NCI-H128 (cell line): ENCODE data around the gene TMIE.

Experiments used
- DNase-seq: peaks from one replicate; lab custom pipeline; 2025; ENCODE audit not compliant: unreplicated experiment; lab: John Stamatoyannopoulos, UW

TMIE gene

GRCh38 chr3:46669191-46669999, 31.8 kb upstream of the TMIE start:
- no peak for DNase-seq

GRCh38 chr3:46670000-46670890, 30.9 kb upstream of the TMIE start:
- no peak for DNase-seq

- DNase-seq, result no peak
Measured at GRCh38 chr3:46670891-46671427, 30.2 kb upstream of the TMIE start.

GRCh38 chr3:46671541-46672348, 29.4 kb upstream of the TMIE start:
- no peak for DNase-seq

GRCh38 chr3:46672349-46672695, 28.9 kb upstream of the TMIE start:
- DNase-seq, result no peak

- no peak for DNase-seq
Measured at GRCh38 chr3:46673151-46674030, 27.8 kb upstream of the TMIE start.

- no peak for DNase-seq
Measured at GRCh38 chr3:46674031-46674845, 27.0 kb upstream of the TMIE start.

GRCh38 chr3:46675426-46675825, 25.8 kb upstream of the TMIE start:
- no peak for DNase-seq

- DNase-seq, result no peak
Measured at GRCh38 chr3:46675843-46676567, 25.2 kb upstream of the TMIE start.

GRCh38 chr3:46676601-46677410, 24.4 kb upstream of the TMIE start:
- no peak for DNase-seq

- no peak for DNase-seq
Measured at GRCh38 chr3:46677411-46677726, 23.8 kb upstream of the TMIE start.

- DNase-seq, result no peak
Measured at GRCh38 chr3:46678280-46678679, 22.9 kb upstream of the TMIE start.

- DNase-seq, result no peak
Measured at GRCh38 chr3:46679681-46680080, 21.5 kb upstream of the TMIE start.

- no peak for DNase-seq
Measured at GRCh38 chr3:46680298-46680826, 20.8 kb upstream of the TMIE start.

GRCh38 chr3:46681387-46681786, 19.8 kb upstream of the TMIE start:
- DNase-seq, result no peak

- no peak for DNase-seq
Measured at GRCh38 chr3:46681856-46682540, 19.2 kb upstream of the TMIE start.

- no peak for DNase-seq
Measured at GRCh38 chr3:46682974-46683373, 18.2 kb upstream of the TMIE start.
